Caco-2 (cell line): ENCODE results near the gene ARHGAP21. TPM values are rescaled to one million over a fixed set of nuclear protein-coding genes. Genes with fewer than 3 reads are reported as not detected.

Experiments used
- BruUV-seq: library from RNA; stranded (reverse); fragments of 400-500 nt; replicated peaks from 2 replicates; lab custom pipeline; 2021; lab: Mats Ljungman, UMichigan
- CTCF ChIA-PET: fragments of 300-600 bp; sonication (Branson Sonifier 250); formaldehyde crosslinking; loops from one replicate; lab custom pipeline; 2022; ENCODE audit warnings: antibody characterized with exemption; lab: Charles Lee
- POLR2A ChIA-PET: fragments of 300-600 bp; sonication (Branson Sonifier 250); formaldehyde crosslinking; loops from one replicate; lab custom pipeline; 2022; ENCODE audit warnings: antibody characterized with exemption; lab: Charles Lee
- DNase-seq, 2 experiments: peaks; one replicate each; pipeline versions ENCODE4 v3.0.0 to v3.0.0-alpha.2; 2020 to 2022
- H3K27me3 ChIP-seq: replicated peaks from 2 replicates; pipeline ENCODE4 v1.6.0; 2011; ENCODE audit warnings: low read length; ENCODE audit not compliant: control insufficient read depth, insufficient read depth
- H3K36me3 ChIP-seq: 2 replicates; pipeline ENCODE4 v1.5.1; 2011; ENCODE audit warnings: low read length; ENCODE audit not compliant: control insufficient read depth, insufficient read depth
- H3K4me1 ChIP-seq: fragments of 250-450 bp; sonication (Bioruptor Pico); 2 replicates; pipeline ENCODE4 v1.5.1; 2020; ENCODE audit warnings: mild to moderate bottlenecking
- H3K4me3 ChIP-seq: 2 replicates; pipeline ENCODE4 v1.5.1; 2011; ENCODE audit warnings: low read depth, mild to moderate bottlenecking, control low read depth, low read length
- H3K9me3 ChIP-seq: fragments of 250-450 bp; sonication (Bioruptor Pico); 2 replicates; pipeline ENCODE4 v1.5.1; 2020; ENCODE audit warnings: mild to moderate bottlenecking, moderate library complexity
- H3K27ac Mint-ChIP-seq: one replicate; pipeline ENCODE4 v1.8.0; 2022; ENCODE audit warnings: mixed read lengths; ENCODE audit not compliant: unreplicated experiment
- H3K27me3 Mint-ChIP-seq: one replicate; pipeline ENCODE4 v1.8.0; 2022; ENCODE audit warnings: mixed read lengths; ENCODE audit not compliant: insufficient read depth, unreplicated experiment
- H3K36me3 Mint-ChIP-seq: one replicate; pipeline ENCODE4 v1.8.0; 2022; ENCODE audit warnings: mild to moderate bottlenecking, mixed read lengths; ENCODE audit not compliant: insufficient read depth, unreplicated experiment
- H3K4me1 Mint-ChIP-seq: one replicate; pipeline ENCODE4 v1.8.0; 2022; ENCODE audit warnings: low read depth, mixed read lengths; ENCODE audit not compliant: unreplicated experiment
- H3K4me3 Mint-ChIP-seq: one replicate; pipeline ENCODE4 v1.8.0; 2022; ENCODE audit warnings: mild to moderate bottlenecking, moderate library complexity, mixed read lengths; ENCODE audit not compliant: unreplicated experiment
- H3K9me3 Mint-ChIP-seq: one replicate; pipeline ENCODE4 v1.8.0; 2022; ENCODE audit warnings: mixed read lengths; ENCODE audit not compliant: unreplicated experiment
- CTCF ChIP-seq, 2 experiments: fragments of 200-600 bp in 1 of 2; IDR thresholded peaks; 1 replicate in 1 of 2; 2 replicates in 1 of 2; pipeline versions ENCODE4 v1.5.1 to v1.8.0; 2011 to 2022; ENCODE audit warnings: antibody characterized with exemption in 1 of 2, control low read depth in 1 of 2, inconsistent platforms in 1 of 2, low read depth in 1 of 2, low read length in 1 of 2, mild to moderate bottlenecking in 1 of 2, moderate library complexity in 1 of 2; ENCODE audit not compliant: insufficient read depth in 1 of 2, severe bottlenecking in 1 of 2, unreplicated experiment in 1 of 2
- intact Hi-C: fragments of 100-400 bp; cut with micrococcal nuclease; formaldehyde crosslinking; loops from one replicate; pipeline ENCODE4 v1.10.0; 2022; ENCODE audit not compliant: unreplicated experiment
- total RNA-seq: library from RNA; stranded (reverse); gene quantifications from 2 replicates; pipeline ENCODE4 v1.2.3, GENCODE V29; 2022

ARHGAP21 gene
- total RNA-seq, 1 experiment from 2014 or later, result 99.1 TPM

GRCh38 chr10:24680647-24681524 lies 42.8 kb downstream of the ARHGAP21 start:
- Histone ChIP-seq H3K4me3 (no peak overlapping the region), H3K4me1 (peaks cover 25% of the 10 kb centered on the region), H3K27me3 (no peaks in the 10 kb centered on the region), H3K36me3 (no peaks in the 10 kb centered on the region), H3K9me3 (no peaks in the 10 kb centered on the region)
- Mint-ChIP-seq H3K4me1 (peaks cover 19% of the 10 kb centered on the region), H3K27ac (peak overlapping the region; percentile 20), H3K9me3 (no peaks in the 10 kb centered on the region), H3K36me3 (peaks cover 4% of the 10 kb centered on the region), H3K27me3 (no peaks in the 10 kb centered on the region), H3K4me3 (peak overlapping the region; percentile 58)
- ChIA-PET POLR2A (interaction anchor here (0.7 kb wide), 1 partner anchor 29 kb away, joined by 3 read pairs; no protein-coding TSS in a partner anchor), CTCF (no interaction called here)
- no peak for TF ChIP-seq CTCF (IDR thresholded peaks at IDR 0.05; ENCODE audit: insufficient read depth in 1 of 2, low read depth in 1 of 2, low read length in 1 of 2, severe bottlenecking in 1 of 2, unreplicated experiment in 1 of 2)
- BruUV-seq, result no TSS peak
- intact Hi-C loops, result loop anchor here (1.0 to 2.0 kb wide), 6 partner anchors 18 to 380 kb away; no protein-coding TSS in a partner anchor
- DNase-seq, result peak in 1 of 2 experiments; percentile 64

GRCh38 chr10:24678757-24679156 lies 44.9 kb downstream of the ARHGAP21 start:
- Mint-ChIP-seq H3K36me3 (peaks cover 4% of the 10 kb centered on the region), H3K4me3 (no peak overlapping the region), H3K27me3 (no peaks in the 10 kb centered on the region), H3K27ac (no peak overlapping the region), H3K9me3 (no peaks in the 10 kb centered on the region), H3K4me1 (peaks cover 19% of the 10 kb centered on the region)
- ChIA-PET POLR2A (no interaction called here), CTCF (no interaction called here)
- TF ChIP-seq CTCF (IDR thresholded peaks at IDR 0.05; ENCODE audit: insufficient read depth in 1 of 2, low read depth in 1 of 2, low read length in 1 of 2, severe bottlenecking in 1 of 2, unreplicated experiment in 1 of 2), result no peak
- H3K36me3 ChIP-seq, result no peaks in the 10 kb centered on the region
- DNase-seq, result no peak
- H3K4me3 ChIP-seq, result no peak overlapping the region
- H3K9me3 ChIP-seq, result no peaks in the 10 kb centered on the region
- intact Hi-C loops, result no loop called here
- no TSS peak for BruUV-seq
- peaks cover 25% of the 10 kb centered on the region for H3K4me1 ChIP-seq
- H3K27me3 ChIP-seq, result no peaks in the 10 kb centered on the region

- POLR2A ChIA-PET, result no interaction called here
- no peaks in the 10 kb centered on the region for H3K9me3 ChIP-seq
- no peaks in the 10 kb centered on the region; the same call in 1 of the 2 replicates for H3K36me3 ChIP-seq
- no peak overlapping the region for H3K4me3 ChIP-seq
- peaks cover 5% of the 10 kb centered on the region for H3K4me1 ChIP-seq
- no peaks in the 10 kb centered on the region for H3K27me3 ChIP-seq
- Mint-ChIP-seq H3K4me3 (no peak overlapping the region), H3K27me3 (no peaks in the 10 kb centered on the region), H3K4me1 (peaks cover 8% of the 10 kb centered on the region), H3K9me3 (peaks cover 8% of the 10 kb centered on the region), H3K36me3 (peaks cover 8% of the 10 kb centered on the region), H3K27ac (no peak overlapping the region)
- no peak for TF ChIP-seq CTCF (IDR thresholded peaks at IDR 0.05; ENCODE audit: insufficient read depth in 1 of 2, low read depth in 1 of 2, low read length in 1 of 2, severe bottlenecking in 1 of 2, unreplicated experiment in 1 of 2)
- no TSS peak for BruUV-seq
- CTCF ChIA-PET, result no interaction called here
- intact Hi-C loops, result no loop called here
- DNase-seq, result no peak
Measured at GRCh38 chr10:24674892-24675632, 48.6 kb downstream of the ARHGAP21 start.
